Activated CD4-positive, CD25-positive, alpha-beta regulatory T cell treated with anti-CD3 and anti-CD28 coated beads, Interleukin-2, amount 50 U/mL, for 24 hours (primary cell): ENCODE data around the gene FDXACB1.

ENCODE experiments used
- ATAC-seq, 2 donors: fragments of 150-1000 bp; cut with Tn5 transposase; one replicate each; pipeline ENCODE4 v1.10.0; 2021; ENCODE audit warnings: mild to moderate bottlenecking in 1 of 2, moderate library complexity in 1 of 2

FDXACB1 gene

GRCh38 chr11:111878849-111879636 lies at the start of gene FDXACB1, which contains the start of gene CFAP68:
FDXACB1 (minus strand) TSS chr11:111879165; CDS start chr11:111879132, 33 bp downstream.
CFAP68 (plus strand) TSS chr11:111879541; CDS start chr11:111879561, 20 bp downstream.
- ATAC-seq, result peak; percentile 90

GRCh38 chr11:111926505-111927391 lies 47.8 kb upstream of the FDXACB1 start:
- peak; percentile 89 to 91 for ATAC-seq

- no peak for ATAC-seq
Observed at GRCh38 chr11:111925953-111926352, 47.0 kb upstream of the FDXACB1 start.

GRCh38 chr11:111923951-111924350 lies 45.0 kb upstream of the FDXACB1 start:
- no peak for ATAC-seq

GRCh38 chr11:111923351-111923788 lies 44.4 kb upstream of the FDXACB1 start:
- ATAC-seq, result no peak

GRCh38 chr11:111922803-111923202 lies 43.8 kb upstream of the FDXACB1 start:
- no peak for ATAC-seq

GRCh38 chr11:111921541-111922230 lies 42.7 kb upstream of the FDXACB1 start:
- ATAC-seq, result no peak

GRCh38 chr11:111920908-111921307 lies 41.9 kb upstream of the FDXACB1 start:
- ATAC-seq, result no peak

GRCh38 chr11:111918390-111919256 lies 39.7 kb upstream of the FDXACB1 start, which contains the start of gene C11orf52:
C11orf52 (plus strand) TSS chr11:111918913; CDS start chr11:111918973, 60 bp downstream.
- no peak for ATAC-seq

- ATAC-seq, result no peak
Observed at GRCh38 chr11:111917788-111918187, 38.8 kb upstream of the FDXACB1 start.

- no peak for ATAC-seq
Observed at GRCh38 chr11:111917312-111917711, 38.3 kb upstream of the FDXACB1 start.

GRCh38 chr11:111916768-111917167 lies 37.8 kb upstream of the FDXACB1 start:
- ATAC-seq, result no peak

- no peak for ATAC-seq
Observed at GRCh38 chr11:111913997-111914396, 35.0 kb upstream of the FDXACB1 start.

GRCh38 chr11:111913031-111913861 lies 34.3 kb upstream of the FDXACB1 start:
- no peak for ATAC-seq

- ATAC-seq, result no peak
Observed at GRCh38 chr11:111912535-111912934, 33.6 kb upstream of the FDXACB1 start, which contains the start of gene HSPB2. HSPB2 (plus strand) TSS chr11:111912734; CDS start chr11:111912830, 96 bp downstream.

- ATAC-seq, result no peak
Observed at GRCh38 chr11:111911563-111912401, 32.8 kb upstream of the FDXACB1 start, which contains the start of gene CRYAB. CRYAB (minus strand) TSS chr11:111911770; CDS start chr11:111911724, 46 bp downstream.

GRCh38 chr11:111910676-111911562 lies 32.0 kb upstream of the FDXACB1 start:
- no peak for ATAC-seq

GRCh38 chr11:111909378-111909777 lies 30.4 kb upstream of the FDXACB1 start:
- ATAC-seq, result no peak
